GM23338 (cell line): ENCODE results near the gene ZMYM4. TPM values are rescaled to one million over a fixed set of nuclear protein-coding genes. Genes with fewer than 3 reads are reported as not detected.

Experiments used
- ATAC-seq: fragments of 200-7000 bp; cut with Tn5 transposase; 3 replicates; pipeline ENCODE4 v1.9.1; 2020
- DNase-seq: peaks from one replicate; pipeline ENCODE4 v3.0.0-alpha.2; 2015; ENCODE audit warnings: low spot score
- H2AFZ ChIP-seq: fragments of 200-600 bp; sonication (generic); 2 replicates; pipeline ENCODE4 v1.8.0; 2016; ENCODE audit warnings: antibody characterized with exemption, mild to moderate bottlenecking, moderate library complexity
- H3F3A ChIP-seq: fragments of 200-600 bp; sonication (generic); replicated peaks from 2 replicates; pipeline ENCODE4 v1.8.0; 2017; ENCODE audit warnings: antibody characterized with exemption, mixed run types, low read depth
- H3K27ac ChIP-seq: fragments of 200-600 bp; sonication (generic); 2 replicates; pipeline ENCODE4 v1.6.1; 2016; ENCODE audit warnings: low read depth
- H3K27me3 ChIP-seq: fragments of 200-600 bp; sonication (generic); 2 replicates; pipeline ENCODE4 v1.8.0; 2016; ENCODE audit warnings: mild to moderate bottlenecking, mixed run types, moderate library complexity; ENCODE audit not compliant: insufficient read depth
- H3K36me3 ChIP-seq: fragments of 200-600 bp; sonication (generic); 2 replicates; pipeline ENCODE4 v1.8.0; 2016; ENCODE audit warnings: mild to moderate bottlenecking; ENCODE audit not compliant: insufficient read depth
- H3K4me1 ChIP-seq: fragments of 200-600 bp; sonication (generic); 2 replicates; pipeline ENCODE4 v1.8.0; 2016; ENCODE audit warnings: mild to moderate bottlenecking, moderate library complexity; ENCODE audit not compliant: insufficient read depth
- H3K4me2 ChIP-seq: fragments of 200-600 bp; sonication (generic); 2 replicates; pipeline ENCODE4 v1.7.1; 2017; ENCODE audit warnings: mixed run types
- H3K4me3 ChIP-seq: fragments of 200-600 bp; sonication (generic); 2 replicates; pipeline ENCODE4 v1.6.1; 2016; ENCODE audit warnings: mixed run types
- H3K79me2 ChIP-seq: fragments of 200-600 bp; sonication (generic); replicated peaks from 2 replicates; pipeline ENCODE4 v1.8.0; 2017; ENCODE audit warnings: mild to moderate bottlenecking; ENCODE audit not compliant: insufficient read depth
- H3K9me2 ChIP-seq: fragments of 200-600 bp; sonication (generic); 2 replicates; pipeline ENCODE4 v1.8.0; 2017; ENCODE audit not compliant: insufficient read depth
- H4K20me1 ChIP-seq: fragments of 200-600 bp; sonication (generic); replicated peaks from 2 replicates; pipeline ENCODE4 v1.8.0; 2017; ENCODE audit warnings: mild to moderate bottlenecking; ENCODE audit not compliant: insufficient read depth
- H3K27ac Mint-ChIP-seq: 2 replicates; pipeline ENCODE4 v1.8.0; 2020; ENCODE audit warnings: inconsistent platforms, mild to moderate bottlenecking, moderate library complexity, mixed read lengths
- H3K27me3 Mint-ChIP-seq: 3 replicates; pipeline ENCODE4 v1.8.0; 2022; ENCODE audit warnings: low read depth, mild to moderate bottlenecking, moderate library complexity, mixed read lengths, inconsistent platforms; ENCODE audit not compliant: insufficient read depth, poor library complexity
- H3K36me3 Mint-ChIP-seq: 3 replicates; pipeline ENCODE4 v1.8.0; 2021; ENCODE audit warnings: low read depth, mild to moderate bottlenecking, inconsistent platforms, moderate library complexity, mixed read lengths
- H3K4me1 Mint-ChIP-seq: 3 replicates; pipeline ENCODE4 v1.8.0; 2020; ENCODE audit warnings: mild to moderate bottlenecking, inconsistent platforms, mixed read lengths
- H3K4me3 Mint-ChIP-seq: 3 replicates; pipeline ENCODE4 v1.8.0; 2021; ENCODE audit warnings: moderate library complexity, mild to moderate bottlenecking, inconsistent platforms, mixed read lengths
- H3K9me3 Mint-ChIP-seq: 3 replicates; pipeline ENCODE4 v1.8.0; 2020; ENCODE audit warnings: moderate library complexity, mild to moderate bottlenecking, inconsistent platforms, mixed read lengths
- CREB1 ChIP-seq: fragments of 250-450 bp; sonication (Bioruptor Pico); IDR thresholded peaks from 2 replicates; pipeline ENCODE4 v1.5.0; 2020; ENCODE audit warnings: low read depth, mild to moderate bottlenecking, moderate library complexity
- CTCF ChIP-seq, 2 experiments: fragments of 200-600 bp in 1 of 2; sonication (generic) in 1 of 2; conservative IDR thresholded peaks; 2 replicates each; pipeline versions ENCODE4 v1.5.1 to v1.6.1; 2016 to 2017; ENCODE audit warnings: antibody characterized with exemption in 2 of 2, low read depth in 2 of 2, mild to moderate bottlenecking in 2 of 2, moderate library complexity in 1 of 2
- ETS1 ChIP-seq: IDR thresholded peaks from 2 replicates; pipeline ENCODE4 v1.6.1; 2016; ENCODE audit warnings: antibody characterized with exemption
- EZH2 ChIP-seq: fragments of 200-600 bp; sonication (generic); IDR thresholded peaks from one replicate; pipeline ENCODE4 v1.8.0; 2017; ENCODE audit warnings: antibody characterized with exemption, mild to moderate bottlenecking, low read depth; ENCODE audit not compliant: unreplicated experiment
- EZH2phosphoT487 ChIP-seq: fragments of 200-600 bp; sonication (generic); IDR thresholded peaks from one replicate; pipeline ENCODE4 v1.8.1; 2018; ENCODE audit warnings: antibody characterized with exemption; ENCODE audit not compliant: unreplicated experiment
- JUNB ChIP-seq: IDR thresholded peaks from one replicate; pipeline ENCODE4 v1.6.1; 2016; ENCODE audit warnings: antibody characterized with exemption; ENCODE audit not compliant: unreplicated experiment
- NANOG ChIP-seq: IDR thresholded peaks from 2 replicates; pipeline ENCODE4 v1.6.1; 2016; ENCODE audit warnings: antibody characterized with exemption, borderline replicate concordance
- POLR2AphosphoS5 ChIP-seq: IDR thresholded peaks from 2 replicates; pipeline ENCODE4 v1.6.1; 2016; ENCODE audit warnings: antibody characterized with exemption, low read depth
- STAT1 ChIP-seq: IDR thresholded peaks from one replicate; pipeline ENCODE4 v1.6.1; 2016; ENCODE audit warnings: antibody characterized with exemption; ENCODE audit not compliant: unreplicated experiment
- ZNF114 ChIP-seq: fragments of 250-450 bp; sonication (Bioruptor Pico); IDR thresholded peaks from 2 replicates; pipeline ENCODE4 v1.5.0; 2020; ENCODE audit warnings: mild to moderate bottlenecking, moderate library complexity
- polyA plus RNA-seq: library from polyadenylated mRNA; unstranded; fragments of >200 nt; fragmentation: Nextera tagmentation; extraction: Ambion mirVana; gene quantifications from 2 replicates; pipeline ENCODE4 v1.2.1, GENCODE V29; 2016
- total RNA-seq: library from RNA; depleted of rRNA; stranded (reverse); fragments of >200 nt; shearing (Covaris generic); gene quantifications from 2 replicates; pipeline ENCODE4 v1.2.3, GENCODE V29; 2014
- TF ChIP-seq, protein P1 (sequence below): fragments of 250-450 bp; sonication (Bioruptor Pico); IDR thresholded peaks from 2 replicates; pipeline ENCODE4 v1.5.0; 2020; ENCODE audit warnings: mild to moderate bottlenecking, moderate library complexity

ZMYM4 gene
- total and polyA plus RNA-seq, 2 experiments from 2014 or later, result 65.4 to 68.5 TPM

- no peak for TF ChIP-seq ETS1
- no peak for TF ChIP-seq JUNB
Measured at GRCh38 chr1:35261412-35262120, 6.9 kb upstream of the ZMYM4 start (continued).

GRCh38 chr1:35264035-35264434 lies 4.5 kb upstream of the ZMYM4 start:
- Mint-ChIP-seq H3K4me3 (no peak overlapping the region), H3K27ac (no peak overlapping the region), H3K4me1 (peaks cover 13% of the 10 kb centered on the region), H3K9me3 (peaks cover 3% of the 10 kb centered on the region; the same call in 1 of the 3 replicates), H3K36me3 (peaks cover 6% of the 10 kb centered on the region; the same call in 1 of the 3 replicates), H3K27me3 (peaks cover 4% of the 10 kb centered on the region)
- no peak overlapping the region for H3K4me3 ChIP-seq
- DNase-seq (no peak), ATAC-seq (no peak)
- H3K79me2 ChIP-seq, result no peaks in the 10 kb centered on the region
- H3K36me3 ChIP-seq, result no peaks in the 10 kb centered on the region
- no peak overlapping the region for H3K4me2 ChIP-seq
- no peaks in the 10 kb centered on the region for H3F3A ChIP-seq
- H3K4me1 ChIP-seq, result peaks cover 12% of the 10 kb centered on the region; the same call in 1 of the 2 replicates
- H3K9me2 ChIP-seq, result 0 out of 2 replicates have a peak, but pooled peaks cover 7% of the 10 kb centered on the region
- no peaks in the 10 kb centered on the region for H3K27me3 ChIP-seq
- 0 out of 2 replicates have a peak overlapping the region, but pooled peaks have one; percentile 53 for H2AFZ ChIP-seq
- no peak overlapping the region for H3K27ac ChIP-seq
- no peaks in the 10 kb centered on the region for H4K20me1 ChIP-seq
- TF ChIP-seq NANOG, result no peak
- no peak for TF ChIP-seq EZH2
- TF ChIP-seq, protein P1, sequence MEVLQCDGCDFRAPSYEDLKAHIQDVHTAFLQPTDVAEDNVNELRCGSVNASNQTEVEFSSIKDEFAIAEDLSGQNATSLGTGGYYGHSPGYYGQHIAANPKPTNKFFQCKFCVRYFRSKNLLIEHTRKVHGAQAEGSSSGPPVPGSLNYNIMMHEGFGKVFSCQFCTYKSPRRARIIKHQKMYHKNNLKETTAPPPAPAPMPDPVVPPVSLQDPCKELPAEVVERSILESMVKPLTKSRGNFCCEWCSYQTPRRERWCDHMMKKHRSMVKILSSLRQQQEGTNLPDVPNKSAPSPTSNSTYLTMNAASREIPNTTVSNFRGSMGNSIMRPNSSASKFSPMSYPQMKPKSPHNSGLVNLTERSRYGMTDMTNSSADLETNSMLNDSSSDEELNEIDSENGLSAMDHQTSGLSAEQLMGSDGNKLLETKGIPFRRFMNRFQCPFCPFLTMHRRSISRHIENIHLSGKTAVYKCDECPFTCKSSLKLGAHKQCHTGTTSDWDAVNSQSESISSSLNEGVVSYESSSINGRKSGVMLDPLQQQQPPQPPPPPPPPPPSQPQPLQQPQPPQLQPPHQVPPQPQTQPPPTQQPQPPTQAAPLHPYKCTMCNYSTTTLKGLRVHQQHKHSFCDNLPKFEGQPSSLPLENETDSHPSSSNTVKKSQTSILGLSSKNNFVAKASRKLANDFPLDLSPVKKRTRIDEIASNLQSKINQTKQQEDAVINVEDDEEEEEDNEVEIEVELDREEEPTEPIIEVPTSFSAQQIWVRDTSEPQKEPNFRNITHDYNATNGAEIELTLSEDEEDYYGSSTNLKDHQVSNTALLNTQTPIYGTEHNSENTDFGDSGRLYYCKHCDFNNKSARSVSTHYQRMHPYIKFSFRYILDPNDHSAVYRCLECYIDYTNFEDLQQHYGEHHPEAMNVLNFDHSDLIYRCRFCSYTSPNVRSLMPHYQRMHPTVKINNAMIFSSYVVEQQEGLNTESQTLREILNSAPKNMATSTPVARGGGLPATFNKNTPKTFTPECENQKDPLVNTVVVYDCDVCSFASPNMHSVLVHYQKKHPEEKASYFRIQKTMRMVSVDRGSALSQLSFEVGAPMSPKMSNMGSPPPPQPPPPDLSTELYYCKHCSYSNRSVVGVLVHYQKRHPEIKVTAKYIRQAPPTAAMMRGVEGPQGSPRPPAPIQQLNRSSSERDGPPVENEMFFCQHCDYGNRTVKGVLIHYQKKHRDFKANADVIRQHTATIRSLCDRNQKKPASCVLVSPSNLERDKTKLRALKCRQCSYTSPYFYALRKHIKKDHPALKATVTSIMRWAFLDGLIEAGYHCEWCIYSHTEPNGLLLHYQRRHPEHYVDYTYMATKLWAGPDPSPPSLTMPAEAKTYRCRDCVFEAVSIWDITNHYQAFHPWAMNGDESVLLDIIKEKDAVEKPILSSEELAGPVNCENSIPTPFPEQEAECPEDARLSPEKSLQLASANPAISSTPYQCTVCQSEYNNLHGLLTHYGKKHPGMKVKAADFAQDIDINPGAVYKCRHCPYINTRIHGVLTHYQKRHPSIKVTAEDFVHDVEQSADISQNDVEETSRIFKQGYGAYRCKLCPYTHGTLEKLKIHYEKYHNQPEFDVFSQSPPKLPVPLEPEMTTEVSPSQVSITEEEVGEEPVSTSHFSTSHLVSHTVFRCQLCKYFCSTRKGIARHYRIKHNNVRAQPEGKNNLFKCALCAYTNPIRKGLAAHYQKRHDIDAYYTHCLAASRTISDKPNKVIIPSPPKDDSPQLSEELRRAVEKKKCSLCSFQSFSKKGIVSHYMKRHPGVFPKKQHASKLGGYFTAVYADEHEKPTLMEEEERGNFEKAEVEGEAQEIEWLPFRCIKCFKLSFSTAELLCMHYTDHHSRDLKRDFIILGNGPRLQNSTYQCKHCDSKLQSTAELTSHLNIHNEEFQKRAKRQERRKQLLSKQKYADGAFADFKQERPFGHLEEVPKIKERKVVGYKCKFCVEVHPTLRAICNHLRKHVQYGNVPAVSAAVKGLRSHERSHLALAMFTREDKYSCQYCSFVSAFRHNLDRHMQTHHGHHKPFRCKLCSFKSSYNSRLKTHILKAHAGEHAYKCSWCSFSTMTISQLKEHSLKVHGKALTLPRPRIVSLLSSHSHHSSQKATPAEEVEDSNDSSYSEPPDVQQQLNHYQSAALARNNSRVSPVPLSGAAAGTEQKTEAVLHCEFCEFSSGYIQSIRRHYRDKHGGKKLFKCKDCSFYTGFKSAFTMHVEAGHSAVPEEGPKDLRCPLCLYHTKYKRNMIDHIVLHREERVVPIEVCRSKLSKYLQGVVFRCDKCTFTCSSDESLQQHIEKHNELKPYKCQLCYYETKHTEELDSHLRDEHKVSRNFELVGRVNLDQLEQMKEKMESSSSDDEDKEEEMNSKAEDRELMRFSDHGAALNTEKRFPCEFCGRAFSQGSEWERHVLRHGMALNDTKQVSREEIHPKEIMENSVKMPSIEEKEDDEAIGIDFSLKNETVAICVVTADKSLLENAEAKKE, result no peak
- TF ChIP-seq ZNF114 (CRISPR knock-in tag), result no peak
- no peak for TF ChIP-seq STAT1
- no peak for TF ChIP-seq EZH2phosphoT487
- TF ChIP-seq POLR2AphosphoS5, result no peak
- no peak for TF ChIP-seq JUNB
- TF ChIP-seq ETS1, result no peak
- TF ChIP-seq CTCF (conservative IDR thresholded peaks at IDR 0.05; ENCODE audit: low read depth in 2 of 2), result no peak
- TF ChIP-seq CREB1 (CRISPR knock-in tag), result no peak
